Nephron progenitor cell (in vitro differentiated cells): ENCODE results near the gene FSTL4.
A peak's percentile ranks its signal among the peaks of the same experiment; 100 is the strongest.

ENCODE experiments used
- DNase-seq: peaks from one replicate; pipeline ENCODE4 v3.0.0; 2021
- H3K27ac Mint-ChIP-seq: 2 replicates; pipeline ENCODE4 v1.8.0; 2021; ENCODE audit warnings: mild to moderate bottlenecking, moderate library complexity, mixed read lengths
- H3K27me3 Mint-ChIP-seq: 2 replicates; pipeline ENCODE4 v1.8.0; 2021; ENCODE audit warnings: mild to moderate bottlenecking, low read depth, mixed read lengths; ENCODE audit not compliant: poor library complexity
- H3K36me3 Mint-ChIP-seq: 2 replicates; pipeline ENCODE4 v1.8.0; 2021; ENCODE audit warnings: low read depth, mixed read lengths
- H3K4me1 Mint-ChIP-seq: 2 replicates; pipeline ENCODE4 v1.8.0; 2021; ENCODE audit warnings: mixed read lengths
- H3K4me3 Mint-ChIP-seq: 2 replicates; pipeline ENCODE4 v1.8.0; 2021; ENCODE audit warnings: mild to moderate bottlenecking, moderate library complexity, mixed read lengths
- H3K9me3 Mint-ChIP-seq: 2 replicates; pipeline ENCODE4 v1.8.0; 2021; ENCODE audit warnings: mild to moderate bottlenecking, moderate library complexity, mixed read lengths
- CTCF ChIP-seq: fragments of 200-600 bp; sonication (generic); IDR thresholded peaks from 2 replicates; pipeline ENCODE4 v1.5.0; 2021; ENCODE audit warnings: antibody characterized with exemption

Gene FSTL4

GRCh38 chr5:133322743-133323142, 289.6 kb downstream of the FSTL4 start:
- DNase-seq: no peak
- Mint-ChIP-seq H3K27me3 (peaks cover 21% of the 10 kb centered on the region), H3K9me3 (no peaks in the 10 kb centered on the region), H3K36me3 (no peaks in the 10 kb centered on the region), H3K4me1 (peaks cover 5% of the 10 kb centered on the region), H3K4me3 (no peak overlapping the region), H3K27ac (no peak overlapping the region)
- no peak for TF ChIP-seq CTCF

- H3K9me3 Mint-ChIP-seq: no peaks in the 10 kb centered on the region
- H3K27ac Mint-ChIP-seq: no peak overlapping the region
Measured at GRCh38 chr5:133321833-133322420, 290.4 kb downstream of the FSTL4 start.

DNA sequence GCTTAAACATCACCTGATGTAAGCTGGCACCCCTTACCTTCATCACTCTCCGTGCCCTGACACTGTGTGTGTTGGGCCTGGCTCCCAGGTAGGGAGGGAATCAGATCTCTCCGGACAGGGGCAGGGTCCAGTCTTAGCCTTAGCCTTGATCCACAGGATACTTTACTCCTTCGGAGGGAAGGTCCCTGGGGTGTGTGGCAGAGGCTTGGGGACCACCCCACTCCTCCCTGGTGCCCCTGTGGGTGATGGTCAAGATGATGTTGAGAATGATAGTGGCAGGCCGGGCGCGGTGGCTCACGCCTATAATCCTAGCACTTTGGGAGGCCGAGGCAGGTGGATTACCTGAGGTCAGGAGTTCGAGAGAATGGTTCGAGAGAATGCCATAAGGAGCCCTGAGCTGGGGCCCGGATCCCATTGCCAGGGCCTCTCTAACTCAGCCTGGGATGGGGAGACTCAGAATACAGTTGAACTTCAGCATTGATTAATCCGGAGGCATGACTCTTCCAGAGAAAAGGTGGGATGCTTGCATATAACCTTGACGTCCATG, 291.0 kb downstream of the FSTL4 start:
- no peak overlapping the region for H3K27ac Mint-ChIP-seq
- peaks cover 20% of the 10 kb centered on the region for H3K27me3 Mint-ChIP-seq
- TF ChIP-seq CTCF: no peak
- H3K4me1 Mint-ChIP-seq: peaks cover 5% of the 10 kb centered on the region
- H3K9me3 Mint-ChIP-seq: no peaks in the 10 kb centered on the region
- no peak overlapping the region for H3K4me3 Mint-ChIP-seq
- H3K36me3 Mint-ChIP-seq: no peaks in the 10 kb centered on the region
- DNase-seq: no peak

More at GRCh38 chr5:133321833-133322420, 290.4 kb downstream of the FSTL4 start:
- Mint-ChIP-seq H3K27me3 (peaks cover 23% of the 10 kb centered on the region), H3K36me3 (no peaks in the 10 kb centered on the region), H3K4me1 (peaks cover 5% of the 10 kb centered on the region), H3K4me3 (no peak overlapping the region)
- no peak for DNase-seq
- TF ChIP-seq CTCF: no peak

DNA sequence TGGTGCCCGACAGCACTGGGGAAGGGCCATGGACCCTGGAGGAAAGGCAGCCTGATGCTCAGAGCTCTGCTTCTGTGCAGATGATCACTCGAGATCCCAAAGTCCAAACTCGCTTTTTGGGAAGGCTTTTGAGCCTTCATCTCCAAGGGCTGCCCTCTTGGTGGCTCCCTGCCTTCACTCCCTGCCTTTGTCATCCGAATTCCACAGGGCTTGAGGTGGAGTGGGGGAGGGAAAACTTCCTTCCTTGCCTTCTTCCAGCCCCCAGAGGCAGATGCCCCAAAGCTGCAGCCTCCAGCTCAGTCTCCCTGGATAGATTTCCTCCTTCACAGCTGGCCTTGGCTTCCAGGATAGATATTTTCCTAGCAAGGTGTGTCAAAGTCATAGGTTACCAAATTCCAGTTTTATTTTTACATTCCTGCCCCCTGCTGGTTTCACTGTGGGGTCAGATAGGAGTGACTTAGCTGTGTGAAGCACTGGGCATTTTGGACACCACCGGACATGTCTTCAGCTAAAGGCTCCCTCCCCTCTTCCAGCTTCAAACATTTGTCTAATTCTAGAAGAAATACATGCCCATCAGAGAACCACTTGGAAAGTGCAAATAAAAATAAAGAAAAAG, 292.3 kb downstream of the FSTL4 start:
- Mint-ChIP-seq H3K27ac (no peak overlapping the region), H3K36me3 (no peaks in the 10 kb centered on the region), H3K4me3 (no peak overlapping the region), H3K4me1 (peaks cover 5% of the 10 kb centered on the region), H3K9me3 (no peaks in the 10 kb centered on the region), H3K27me3 (peaks cover 16% of the 10 kb centered on the region)
- TF ChIP-seq CTCF: no peak
- no peak for DNase-seq

GRCh38 chr5:133319244-133319643, 293.1 kb downstream of the FSTL4 start:
- no peak for TF ChIP-seq CTCF
- peak overlapping the region; percentile 72 for H3K27ac Mint-ChIP-seq
- DNase-seq: no peak
- H3K4me1 Mint-ChIP-seq: peaks cover 5% of the 10 kb centered on the region
- peaks cover 16% of the 10 kb centered on the region for H3K27me3 Mint-ChIP-seq
- no peaks in the 10 kb centered on the region for H3K9me3 Mint-ChIP-seq
- H3K4me3 Mint-ChIP-seq: no peak overlapping the region
- no peaks in the 10 kb centered on the region for H3K36me3 Mint-ChIP-seq

DNA sequence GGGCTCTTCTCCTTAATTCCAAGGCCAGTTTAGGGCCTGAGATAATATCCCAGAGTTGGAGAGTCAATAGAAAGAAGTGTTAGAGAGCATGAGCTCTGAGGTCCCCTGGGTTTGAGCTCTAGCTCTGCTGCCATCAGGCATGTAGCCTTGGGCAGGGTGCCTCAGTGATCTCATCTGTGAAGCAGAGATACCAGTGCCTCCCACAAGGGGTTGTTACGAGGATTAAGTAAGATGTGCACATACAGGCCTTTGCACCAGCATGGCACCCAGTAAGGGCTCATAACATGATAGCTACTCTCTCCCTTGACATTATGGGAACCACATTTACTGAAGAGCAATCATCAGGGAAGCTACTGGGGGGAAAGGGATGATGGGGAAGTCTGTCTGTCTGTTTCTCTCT, 294.8 kb downstream of the FSTL4 start:
- TF ChIP-seq CTCF: no peak
- peaks cover 16% of the 10 kb centered on the region for H3K27me3 Mint-ChIP-seq
- no peak overlapping the region for H3K4me3 Mint-ChIP-seq
- H3K36me3 Mint-ChIP-seq: no peaks in the 10 kb centered on the region
- no peak overlapping the region for H3K27ac Mint-ChIP-seq
- no peak for DNase-seq
- H3K4me1 Mint-ChIP-seq: peaks cover 5% of the 10 kb centered on the region
- no peaks in the 10 kb centered on the region for H3K9me3 Mint-ChIP-seq
